ENCODE measurements around the gene BDNF. TPM values are rescaled to one million over a fixed set of nuclear protein-coding genes. Genes with fewer than 3 reads are reported as not detected.

BDNF gene
- total RNA-seq, 2 experiments from 2014 or later = not detected

- DNase-seq (no peak), ATAC-seq (no peak)
- POLR2A ChIA-PET = no interaction called here
- Mint-ChIP-seq H3K27ac (no peak overlapping the region), H3K4me3 (no peak overlapping the region), H3K27me3 (no peaks in the 10 kb centered on the region), H3K36me3 (ENCODE audit: low read depth) (peaks cover 17% of the 10 kb centered on the region), H3K4me1 (no peaks in the 10 kb centered on the region), H3K9me3 (ENCODE audit: low read depth) (peaks cover 6% of the 10 kb centered on the region)
- intact Hi-C loops (cut with DNase I, micrococcal nuclease) = no loop called here
- CTCF ChIA-PET = no interaction called here
Observed at GRCh38 chr11:27658535-27659236, 41.6 kb downstream of the BDNF start.

GRCh38 chr11:27656806-27657483 lies 43.3 kb downstream of the BDNF start:
- ChIA-PET POLR2A (no interaction called here), CTCF (no interaction called here)
- peaks cover 6% of the 10 kb centered on the region for H3K9me3 Mint-ChIP-seq (ENCODE audit: low read depth)
- no peak overlapping the region for H3K4me3 Mint-ChIP-seq
- no peak overlapping the region for H3K27ac Mint-ChIP-seq
- H3K27me3 Mint-ChIP-seq = no peaks in the 10 kb centered on the region
- H3K4me1 Mint-ChIP-seq = no peaks in the 10 kb centered on the region
- no peak for DNase-seq
- intact Hi-C loops (cut with DNase I, micrococcal nuclease) = no loop called here
- H3K36me3 Mint-ChIP-seq (ENCODE audit: low read depth) = peaks cover 14% of the 10 kb centered on the region
- ATAC-seq = no peak

- H3K4me3 Mint-ChIP-seq = no peak overlapping the region
- CTCF ChIA-PET = no interaction called here
- intact Hi-C loops (cut with DNase I, micrococcal nuclease) = no loop called here
Observed at GRCh38 chr11:27656320-27656719, 43.9 kb downstream of the BDNF start.

GRCh38 chr11:27653990-27654758 lies 46.1 kb downstream of the BDNF start:
- intact Hi-C loops (cut with DNase I, micrococcal nuclease) = no loop called here
- H3K36me3 Mint-ChIP-seq (ENCODE audit: low read depth) = no peaks in the 10 kb centered on the region
- DNase-seq = no peak
- POLR2A ChIA-PET = no interaction called here
- H3K4me3 Mint-ChIP-seq = no peak overlapping the region
- CTCF ChIA-PET = no interaction called here
- no peaks in the 10 kb centered on the region for H3K27me3 Mint-ChIP-seq
- no peaks in the 10 kb centered on the region for H3K9me3 Mint-ChIP-seq (ENCODE audit: low read depth)
- no peak overlapping the region for H3K27ac Mint-ChIP-seq
- H3K4me1 Mint-ChIP-seq = no peaks in the 10 kb centered on the region
- no peak for ATAC-seq

More at GRCh38 chr11:27656320-27656719, 43.9 kb downstream of the BDNF start:
- no peaks in the 10 kb centered on the region for H3K27me3 Mint-ChIP-seq
- ATAC-seq (no peak), DNase-seq (no peak)
- peaks cover under 1% of the 10 kb centered on the region for H3K9me3 Mint-ChIP-seq (ENCODE audit: low read depth)
- no peak overlapping the region for H3K27ac Mint-ChIP-seq
- H3K36me3 Mint-ChIP-seq (ENCODE audit: low read depth) = peaks cover 9% of the 10 kb centered on the region
- H3K4me1 Mint-ChIP-seq = no peaks in the 10 kb centered on the region
- POLR2A ChIA-PET = no interaction called here

GRCh38 chr11:27651711-27652110 lies 48.5 kb downstream of the BDNF start:
- no peaks in the 10 kb centered on the region for H3K27me3 Mint-ChIP-seq
- H3K9me3 Mint-ChIP-seq (ENCODE audit: low read depth) = no peaks in the 10 kb centered on the region

GRCh38 chr11:27650988-27651387 lies 49.3 kb downstream of the BDNF start:
- intact Hi-C loops (cut with DNase I, micrococcal nuclease) = no loop called here
- Mint-ChIP-seq H3K36me3 (ENCODE audit: low read depth) (no peaks in the 10 kb centered on the region), H3K4me3 (no peak overlapping the region), H3K9me3 (ENCODE audit: low read depth) (no peaks in the 10 kb centered on the region), H3K27me3 (no peaks in the 10 kb centered on the region), H3K27ac (no peak overlapping the region), H3K4me1 (no peaks in the 10 kb centered on the region)
- POLR2A ChIA-PET = no interaction called here
- ATAC-seq (no peak), DNase-seq (no peak)
- CTCF ChIA-PET = no interaction called here

More at GRCh38 chr11:27651711-27652110, 48.5 kb downstream of the BDNF start:
- H3K36me3 Mint-ChIP-seq (ENCODE audit: low read depth) = no peaks in the 10 kb centered on the region
- CTCF ChIA-PET = interaction anchor here (0.7 to 0.8 kb wide), 2 partner anchors 12 to 784 kb away, joined by 3 to 4 read pairs; no protein-coding TSS in a partner anchor
- H3K27ac Mint-ChIP-seq = no peak overlapping the region
- DNase-seq (no peak), ATAC-seq (no peak)
- H3K4me1 Mint-ChIP-seq = no peaks in the 10 kb centered on the region
- intact Hi-C loops (cut with DNase I, micrococcal nuclease) = no loop called here
- POLR2A ChIA-PET = no interaction called here
- no peak overlapping the region for H3K4me3 Mint-ChIP-seq

- ATAC-seq = no peak
- Mint-ChIP-seq H3K4me1 (no peaks in the 10 kb centered on the region), H3K27me3 (no peaks in the 10 kb centered on the region), H3K4me3 (no peak overlapping the region), H3K9me3 (ENCODE audit: low read depth) (no peaks in the 10 kb centered on the region), H3K27ac (no peak overlapping the region), H3K36me3 (ENCODE audit: low read depth) (no peaks in the 10 kb centered on the region)
- DNase-seq = no peak
- ChIA-PET POLR2A (no interaction called here), CTCF (no interaction called here)
- intact Hi-C loops (cut with DNase I, micrococcal nuclease) = no loop called here
Observed at GRCh38 chr11:27649800-27650199, 50.5 kb downstream of the BDNF start.

GRCh38 chr11:27648840-27649239 lies 51.4 kb downstream of the BDNF start:
- H3K27me3 Mint-ChIP-seq = no peaks in the 10 kb centered on the region
- ChIA-PET POLR2A (no interaction called here), CTCF (interaction anchor here (0.6 kb wide), 1 partner anchor 98 kb away, joined by 4 read pairs; no protein-coding TSS in a partner anchor)
- H3K4me1 Mint-ChIP-seq = no peaks in the 10 kb centered on the region
- no peak for DNase-seq
- H3K4me3 Mint-ChIP-seq = no peak overlapping the region
- H3K9me3 Mint-ChIP-seq (ENCODE audit: low read depth) = no peaks in the 10 kb centered on the region
- H3K27ac Mint-ChIP-seq = no peak overlapping the region
- ATAC-seq = no peak
- H3K36me3 Mint-ChIP-seq (ENCODE audit: low read depth) = no peaks in the 10 kb centered on the region
- intact Hi-C loops (cut with DNase I, micrococcal nuclease) = no loop called here

GRCh38 chr11:27646051-27646818 lies 54.0 kb downstream of the BDNF start:
- H3K27ac Mint-ChIP-seq = no peak overlapping the region
- no peak for DNase-seq
- H3K27me3 Mint-ChIP-seq = no peaks in the 10 kb centered on the region
- ChIA-PET POLR2A (no interaction called here), CTCF (no interaction called here)
- no peaks in the 10 kb centered on the region for H3K9me3 Mint-ChIP-seq (ENCODE audit: low read depth)
- intact Hi-C loops (cut with DNase I, micrococcal nuclease) = no loop called here
- H3K36me3 Mint-ChIP-seq (ENCODE audit: low read depth) = no peaks in the 10 kb centered on the region
- H3K4me3 Mint-ChIP-seq = no peak overlapping the region
- no peak for ATAC-seq
- H3K4me1 Mint-ChIP-seq = no peaks in the 10 kb centered on the region

GRCh38 chr11:27642954-27643353 lies 57.3 kb downstream of the BDNF start:
- Mint-ChIP-seq H3K9me3 (ENCODE audit: low read depth) (no peaks in the 10 kb centered on the region), H3K27ac (no peak overlapping the region), H3K4me3 (no peak overlapping the region), H3K4me1 (no peaks in the 10 kb centered on the region), H3K27me3 (no peaks in the 10 kb centered on the region), H3K36me3 (ENCODE audit: low read depth) (no peaks in the 10 kb centered on the region)
- ChIA-PET CTCF (interaction anchor here (0.8 kb wide), 1 partner anchor 118 kb away, joined by 3 read pairs; no protein-coding TSS in a partner anchor), POLR2A (no interaction called here)
- intact Hi-C loops (cut with DNase I, micrococcal nuclease) = no loop called here
- no peak for DNase-seq
- no peak for ATAC-seq

GRCh38 chr11:27640954-27641353 lies 59.3 kb downstream of the BDNF start:
- Mint-ChIP-seq H3K4me1 (no peaks in the 10 kb centered on the region), H3K27ac (no peak overlapping the region), H3K27me3 (no peaks in the 10 kb centered on the region), H3K36me3 (ENCODE audit: low read depth) (no peaks in the 10 kb centered on the region), H3K9me3 (ENCODE audit: low read depth) (peaks cover 2% of the 10 kb centered on the region), H3K4me3 (no peak overlapping the region)
- no peak for ATAC-seq
- POLR2A ChIA-PET = no interaction called here
- intact Hi-C loops (cut with DNase I, micrococcal nuclease) = no loop called here
- CTCF ChIA-PET = interaction anchor here (0.9 kb wide), 1 partner anchor 20 kb away, joined by 4 read pairs; no protein-coding TSS in a partner anchor
- DNase-seq = no peak
